GM21529 (cell line): ENCODE measurements around the gene USP31.

Experiments used
- ATAC-seq: cut with Tn5 transposase; IDR thresholded peaks from one replicate; pipeline ENCODE4 v1.9.1; 2021; ENCODE audit not compliant: unreplicated experiment

Gene USP31

DNA sequence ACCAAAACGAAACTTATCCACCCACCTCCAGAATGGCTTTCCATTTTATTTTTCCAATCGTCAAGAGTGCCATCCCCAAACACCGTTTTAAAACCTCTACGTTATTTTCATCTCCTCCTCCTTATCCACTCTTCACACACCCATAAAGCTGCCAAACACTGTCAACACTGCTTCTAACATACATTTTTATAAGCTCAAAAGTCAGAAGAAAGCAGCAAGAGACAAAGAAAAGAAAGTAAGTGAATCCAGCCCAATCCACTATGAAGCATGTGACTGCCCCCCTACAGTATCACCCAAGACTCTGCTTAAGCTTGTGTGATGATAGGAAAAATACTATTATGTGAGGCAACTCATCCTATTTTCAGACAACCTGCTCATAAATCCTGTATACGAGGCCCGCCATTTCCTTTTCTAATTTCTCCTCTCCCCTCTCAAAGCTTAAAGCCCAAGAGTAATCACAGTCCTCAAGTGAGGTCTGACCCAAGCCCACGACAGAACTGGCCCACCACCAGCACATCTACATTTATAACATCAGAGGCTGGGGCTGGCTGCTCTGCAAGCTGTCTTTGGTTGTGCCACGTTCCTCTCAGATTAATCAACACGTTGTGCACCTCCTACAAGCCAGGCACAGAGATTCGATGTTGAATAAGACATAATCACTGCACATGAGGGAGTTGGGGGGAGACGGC is 16.3 kb downstream of the USP31 start:
- no peak for ATAC-seq

DNA sequence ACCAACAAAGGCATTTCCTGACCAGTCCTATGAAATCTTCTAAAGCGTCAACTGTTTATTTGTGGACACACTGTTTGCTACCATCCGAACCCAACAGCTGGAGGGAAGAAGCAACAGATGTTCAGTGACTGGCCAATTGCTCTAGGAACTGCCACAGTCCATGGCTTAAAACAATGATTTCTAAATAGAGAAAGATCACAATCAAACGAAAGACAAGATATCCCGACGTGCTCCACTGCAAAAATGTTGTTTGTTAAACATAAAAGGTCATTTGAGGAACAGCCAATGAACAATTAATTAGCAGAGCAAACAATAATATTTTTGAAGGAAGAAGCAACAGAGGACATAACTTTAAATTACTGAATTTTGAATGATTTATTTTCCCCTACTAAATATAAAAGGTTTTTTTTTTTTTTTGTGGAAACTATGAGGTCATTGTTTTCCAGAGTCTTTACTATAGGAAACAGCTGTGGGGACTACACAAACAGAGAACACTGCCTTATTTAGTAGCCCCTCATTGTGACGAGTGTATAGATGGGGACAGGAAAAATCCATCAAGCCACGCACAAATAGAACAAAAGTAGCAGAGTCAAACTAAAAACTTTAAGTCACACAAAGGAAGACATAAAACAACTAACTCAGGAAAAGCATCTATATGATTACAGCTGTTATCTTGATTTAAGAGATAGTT is 17.2 kb downstream of the USP31 start:
- ATAC-seq = no peak

DNA sequence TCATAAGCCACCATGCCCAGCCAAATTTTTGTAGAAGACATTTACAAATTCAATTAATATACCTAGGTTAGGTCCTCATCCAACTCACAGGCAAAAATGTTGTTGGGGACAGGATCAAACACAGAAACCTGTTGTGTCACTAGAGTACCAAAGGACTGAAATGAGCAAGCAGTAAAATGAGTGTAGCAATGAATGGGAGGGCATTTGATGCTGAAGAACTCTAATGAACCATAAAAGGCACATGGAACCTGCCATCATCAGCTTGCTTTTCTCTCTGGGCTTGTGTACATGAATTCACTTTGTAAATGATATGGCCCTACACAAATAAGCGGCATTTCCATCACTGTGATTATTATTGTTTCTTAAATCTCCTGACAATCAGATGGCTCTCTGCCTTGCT is 17.8 kb downstream of the USP31 start:
- no peak for ATAC-seq

DNA sequence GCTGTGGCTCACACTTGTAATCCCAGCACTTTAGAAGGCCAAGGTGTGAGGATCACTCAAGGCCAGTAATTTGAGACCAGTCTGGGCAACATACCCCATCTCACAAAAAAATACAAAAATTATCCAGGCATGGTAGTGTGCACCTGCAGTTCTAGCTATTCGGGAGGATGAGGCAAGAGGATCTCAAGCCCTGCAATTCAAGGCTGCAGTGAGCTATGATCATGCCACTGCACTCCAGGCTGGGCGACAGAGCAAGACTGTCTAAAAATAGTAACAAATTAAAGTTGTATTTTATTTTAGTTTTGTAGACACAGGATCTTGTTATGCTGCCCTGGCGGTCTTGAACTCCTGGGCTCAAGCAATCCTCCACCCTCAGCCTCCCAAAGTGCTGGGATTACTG is 18.2 kb downstream of the USP31 start:
- no peak for ATAC-seq

DNA sequence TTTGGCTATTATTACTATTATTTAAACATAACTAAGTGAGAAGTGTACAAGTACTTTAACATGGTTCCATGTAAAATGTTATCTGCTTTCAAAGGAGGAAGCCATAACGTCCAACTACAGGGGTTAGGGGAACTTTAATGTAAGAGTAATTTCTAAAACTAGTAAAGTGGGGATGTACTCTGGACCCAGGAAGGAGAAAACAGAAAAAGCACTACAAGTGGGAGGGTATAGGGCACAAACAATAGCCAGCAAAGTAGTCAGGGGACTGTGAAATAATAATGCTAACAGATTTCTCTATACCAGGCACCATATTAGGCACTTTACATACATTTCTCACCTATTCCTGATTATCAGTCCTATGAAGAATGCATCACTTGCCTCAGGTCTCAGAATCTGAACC is 19.6 kb downstream of the USP31 start:
- ATAC-seq = no peak

DNA sequence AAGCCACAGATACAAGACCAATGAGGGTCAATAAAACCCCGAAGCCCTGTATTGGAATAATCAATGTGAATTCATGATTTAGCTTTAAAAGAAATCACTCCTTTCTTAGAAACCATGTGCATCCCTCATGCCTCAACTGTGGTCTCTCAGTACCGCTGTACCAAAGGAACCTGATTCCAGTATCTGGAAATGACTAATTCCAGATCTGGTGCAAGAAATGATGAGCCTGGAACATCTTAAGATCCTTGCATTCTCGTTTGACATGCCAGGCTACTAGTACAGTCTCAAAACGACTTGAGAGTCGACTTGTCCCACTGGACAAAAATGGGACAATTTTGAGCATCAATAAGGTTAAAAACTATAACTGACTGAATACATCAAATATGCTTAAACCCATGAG is 21.2 kb downstream of the USP31 start:
- ATAC-seq = no peak

DNA sequence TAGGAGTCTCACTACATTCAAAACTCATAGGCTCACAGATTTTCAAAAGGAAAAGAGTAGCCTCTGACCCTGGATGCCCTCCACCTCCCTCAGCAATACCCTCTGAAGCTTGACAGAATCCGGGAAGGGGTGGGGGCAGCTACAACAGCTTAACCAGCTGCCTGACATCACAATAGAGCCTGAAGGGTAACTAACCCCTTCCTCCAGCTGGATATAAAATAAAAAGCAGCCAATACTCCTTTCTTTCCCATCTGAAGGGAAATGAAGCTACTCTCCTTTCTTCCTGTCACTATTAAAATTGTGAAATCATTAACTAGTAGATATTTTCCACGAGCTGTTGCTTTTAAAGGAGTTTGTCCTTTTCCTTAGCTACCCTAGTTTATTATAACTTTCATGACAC is 24.0 kb downstream of the USP31 start:
- no peak for ATAC-seq

DNA sequence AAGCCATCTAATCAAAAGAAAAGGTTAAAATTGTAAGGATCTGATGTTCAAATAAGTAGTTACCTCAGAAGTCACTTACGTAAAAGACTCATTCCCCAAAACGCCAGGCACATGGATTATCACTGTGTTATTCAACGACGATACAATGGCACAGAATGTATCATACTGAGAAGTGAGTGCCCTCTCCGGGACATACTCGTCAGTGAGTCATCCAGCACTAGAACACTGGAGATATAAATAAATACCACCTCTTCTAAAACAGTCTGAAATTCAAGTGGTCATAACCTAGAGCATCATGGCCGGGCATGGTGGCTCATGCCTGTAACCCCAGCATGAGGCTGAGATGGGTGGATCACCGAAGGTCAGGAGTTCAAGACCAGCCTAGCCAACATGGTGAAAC is 24.9 kb downstream of the USP31 start:
- no peak for ATAC-seq

DNA sequence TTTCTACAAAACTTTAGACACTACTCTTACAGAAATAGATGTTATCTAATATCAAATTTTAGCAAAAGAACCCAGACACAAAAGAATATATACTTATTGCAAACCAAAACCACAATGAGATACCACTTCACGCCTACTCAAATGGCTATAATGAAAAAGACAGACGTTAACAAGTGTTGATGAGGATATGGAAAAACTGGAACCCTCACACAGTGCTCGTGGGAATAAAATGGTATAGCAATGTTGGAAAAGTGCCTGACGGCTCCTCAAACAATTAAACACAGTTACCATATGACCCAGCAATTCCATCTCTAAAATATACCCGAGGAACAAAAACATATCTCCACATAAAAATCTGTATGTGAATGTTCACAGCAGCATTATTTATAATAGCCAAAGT is 27.1 kb downstream of the USP31 start:
- no peak for ATAC-seq

DNA sequence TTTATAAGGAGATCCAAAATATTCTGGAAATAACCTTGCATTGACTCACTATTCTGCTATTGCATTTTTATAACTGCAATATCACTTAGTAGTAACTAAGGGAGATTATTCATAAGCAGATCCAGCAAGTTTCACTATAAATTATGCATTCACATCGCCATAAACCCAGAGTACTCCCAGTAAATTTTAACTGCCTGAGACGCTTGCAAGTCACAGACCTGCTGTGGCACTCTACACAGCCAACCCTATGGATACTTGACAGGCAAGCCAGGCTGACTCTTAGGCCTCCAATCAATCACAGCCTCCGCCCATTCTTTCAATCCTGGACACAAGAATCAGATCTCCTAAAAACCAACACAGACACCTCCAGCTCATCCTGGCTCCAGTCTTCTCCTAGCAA is 28.2 kb downstream of the USP31 start:
- no peak for ATAC-seq

DNA sequence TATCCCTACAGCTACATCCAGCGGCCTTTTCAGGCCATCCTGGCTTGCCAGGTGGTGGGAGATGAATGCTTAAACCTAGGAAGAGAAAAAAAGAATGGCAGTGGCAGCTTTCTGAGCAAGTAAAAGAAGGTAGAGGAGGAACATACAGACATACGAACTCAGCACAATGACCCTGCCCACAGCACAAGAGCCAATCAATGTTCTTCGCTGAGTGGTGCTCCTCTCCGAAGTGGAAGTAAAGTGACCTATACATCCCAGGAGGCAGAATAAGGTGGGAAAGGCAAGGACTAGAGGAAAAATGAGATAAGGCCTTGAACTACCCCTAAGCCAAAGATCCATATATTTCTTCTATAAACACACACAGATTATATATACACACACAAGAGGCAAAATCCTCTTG is 28.7 kb downstream of the USP31 start:
- no peak for ATAC-seq

DNA sequence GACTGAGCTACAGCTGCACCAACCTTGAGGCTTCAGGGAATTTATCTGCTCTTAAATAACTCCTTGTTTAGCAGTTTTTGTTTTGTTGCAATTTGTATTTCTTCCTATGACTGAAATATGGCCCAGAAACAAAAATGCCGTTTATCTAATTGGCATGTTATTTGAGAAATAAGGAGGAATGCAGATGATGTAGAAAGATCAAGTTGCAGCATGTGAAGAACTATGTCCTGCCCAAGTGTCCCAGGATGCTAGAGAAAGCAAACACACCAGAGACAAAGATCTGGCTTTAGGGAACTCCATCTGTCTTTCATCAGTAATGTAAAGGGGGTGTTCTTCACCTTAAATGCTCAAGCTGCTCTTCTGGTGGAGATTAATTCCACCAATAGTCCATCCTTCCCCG is 29.7 kb downstream of the USP31 start:
- ATAC-seq = no peak

DNA sequence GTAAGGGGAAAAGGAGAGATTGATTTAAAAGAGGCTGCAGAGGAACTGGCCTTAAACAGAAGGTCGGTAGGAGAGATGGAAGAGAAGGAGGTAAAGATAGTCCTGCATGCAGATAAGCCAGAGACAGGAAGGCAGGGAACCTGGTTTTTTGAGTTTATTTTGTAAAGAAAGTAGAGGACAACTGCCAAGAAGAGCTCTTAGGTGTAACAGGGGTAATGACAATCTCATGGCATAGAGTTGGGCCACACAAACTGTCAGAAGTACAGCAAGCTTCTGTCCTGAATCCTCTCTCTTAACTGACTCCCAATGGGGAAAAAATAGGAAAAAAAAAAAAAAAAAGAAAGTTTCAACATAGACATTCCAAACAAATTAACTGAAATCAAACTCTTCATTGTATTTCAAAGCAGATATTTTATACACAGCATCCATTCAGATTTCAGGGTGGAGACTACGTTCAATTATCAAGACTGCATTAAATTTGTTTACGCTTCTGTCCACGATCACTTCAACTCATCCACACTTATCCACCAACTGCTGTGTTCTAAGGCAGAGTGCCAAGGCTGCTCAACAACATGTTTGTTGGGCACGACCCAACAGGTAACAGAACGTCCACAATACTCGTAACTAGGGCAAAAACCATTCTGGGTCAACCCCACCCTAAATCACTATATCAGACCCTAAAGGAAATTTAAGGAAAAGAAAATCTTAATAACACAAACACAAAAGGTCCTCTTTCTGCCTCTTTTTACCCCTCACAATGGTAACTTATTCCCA is 34.9 kb downstream of the USP31 start:
- no peak for ATAC-seq

DNA sequence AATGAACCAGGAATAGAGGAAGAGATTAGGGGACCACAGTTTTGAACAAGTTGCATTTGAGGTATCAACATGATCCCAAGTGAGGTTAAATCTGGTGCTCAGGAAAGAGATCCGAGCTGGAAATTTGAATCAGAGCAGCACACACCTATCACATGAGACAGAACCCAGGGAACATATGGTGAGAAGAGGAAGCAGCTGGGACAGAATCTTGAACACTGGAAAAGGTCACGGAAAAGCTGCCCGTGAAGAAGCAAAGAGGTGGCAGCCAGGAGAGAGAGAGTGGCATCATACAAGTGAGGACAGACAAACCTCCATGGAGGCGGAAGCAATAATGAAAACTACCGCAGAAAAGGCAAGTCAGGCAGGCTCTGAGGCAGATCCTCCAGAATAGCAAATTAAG is 36.1 kb downstream of the USP31 start:
- no peak for ATAC-seq

DNA sequence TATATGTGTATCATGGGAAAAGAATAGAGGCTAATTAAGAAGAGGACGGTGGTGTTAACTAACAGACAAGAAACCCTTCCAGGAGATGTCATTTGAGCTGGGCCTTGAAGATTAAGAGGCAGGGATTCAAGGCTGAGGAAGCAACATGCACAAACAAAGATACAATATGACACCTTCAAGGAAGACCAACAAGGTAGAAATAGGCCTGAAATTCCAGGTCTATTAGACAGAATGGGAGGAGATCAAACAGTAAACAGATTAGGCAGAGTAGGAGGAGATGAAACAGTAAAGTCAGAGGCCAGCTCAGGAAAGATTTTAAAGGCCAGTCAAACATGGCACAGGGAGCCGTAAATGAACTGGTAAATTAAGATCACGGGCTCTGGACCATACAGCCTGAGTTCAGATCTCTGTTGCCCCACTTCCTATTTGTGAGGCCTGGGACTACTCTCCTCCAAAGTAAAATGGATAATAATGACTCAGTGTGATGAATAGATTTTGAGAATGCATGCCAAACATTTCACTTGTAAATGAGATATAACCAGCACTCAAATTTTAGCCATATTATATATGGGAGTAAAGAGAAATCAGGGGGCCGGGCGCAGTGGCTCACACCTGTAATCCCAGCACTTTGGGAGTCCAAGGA is 38.9 kb downstream of the USP31 start:
- ATAC-seq = no peak

DNA sequence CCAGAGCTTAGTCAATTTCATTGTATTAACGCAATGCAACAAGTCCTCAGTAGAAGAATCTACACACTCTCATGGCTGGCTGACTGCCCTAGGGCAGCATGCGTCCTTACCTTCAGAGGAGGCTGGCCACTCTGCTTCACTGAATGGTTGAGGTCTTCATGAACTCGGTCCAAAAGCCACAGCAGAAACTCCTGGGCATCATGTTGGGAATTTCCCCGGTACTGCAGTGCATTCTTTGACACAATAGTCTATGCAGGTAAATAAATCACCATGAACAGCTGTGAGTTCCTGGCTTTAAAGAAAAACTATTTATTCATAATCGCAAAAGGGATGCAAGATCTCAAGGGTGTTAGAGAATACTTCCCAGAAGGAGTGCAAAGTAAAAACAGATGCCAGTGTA is 41.3 kb downstream of the USP31 start:
- no peak for ATAC-seq

DNA sequence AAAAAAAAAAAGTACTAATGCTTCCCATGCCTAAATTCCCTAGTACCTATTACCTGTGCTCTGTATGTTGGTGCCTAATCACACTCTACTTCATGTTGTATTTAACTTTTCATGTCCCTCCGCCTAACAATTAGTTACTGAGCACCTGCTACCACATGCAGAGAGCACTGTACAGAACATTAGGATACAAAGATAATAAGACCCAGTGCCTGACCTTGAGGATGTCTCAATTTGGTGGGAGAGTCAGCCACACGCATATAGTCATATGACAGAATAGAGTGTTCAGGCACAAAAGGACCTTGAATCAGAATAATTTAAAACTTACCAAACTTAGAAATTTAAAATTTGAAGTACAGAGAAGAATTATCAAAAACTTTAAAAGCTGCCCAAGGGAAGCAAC is 42.1 kb downstream of the USP31 start:
- no peak for ATAC-seq

DNA sequence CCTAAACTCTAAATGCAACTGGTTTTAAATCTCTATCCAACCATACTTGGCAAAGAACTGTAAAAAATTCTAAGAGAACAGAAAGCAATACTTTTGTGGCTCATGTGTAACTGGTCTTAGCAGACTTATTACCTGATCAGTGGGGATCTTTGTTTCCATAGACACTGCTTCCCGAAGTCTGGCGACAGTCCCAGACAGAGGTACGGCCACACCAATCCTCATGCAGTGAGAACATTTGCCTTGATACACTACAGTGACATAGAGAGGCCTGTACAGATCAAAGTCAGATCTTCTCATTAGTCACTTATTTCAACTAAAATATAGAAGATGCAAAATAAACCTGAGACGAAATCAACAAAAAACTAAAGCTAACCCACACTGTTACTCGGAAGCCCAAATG is 43.9 kb downstream of the USP31 start:
- ATAC-seq = no peak

DNA sequence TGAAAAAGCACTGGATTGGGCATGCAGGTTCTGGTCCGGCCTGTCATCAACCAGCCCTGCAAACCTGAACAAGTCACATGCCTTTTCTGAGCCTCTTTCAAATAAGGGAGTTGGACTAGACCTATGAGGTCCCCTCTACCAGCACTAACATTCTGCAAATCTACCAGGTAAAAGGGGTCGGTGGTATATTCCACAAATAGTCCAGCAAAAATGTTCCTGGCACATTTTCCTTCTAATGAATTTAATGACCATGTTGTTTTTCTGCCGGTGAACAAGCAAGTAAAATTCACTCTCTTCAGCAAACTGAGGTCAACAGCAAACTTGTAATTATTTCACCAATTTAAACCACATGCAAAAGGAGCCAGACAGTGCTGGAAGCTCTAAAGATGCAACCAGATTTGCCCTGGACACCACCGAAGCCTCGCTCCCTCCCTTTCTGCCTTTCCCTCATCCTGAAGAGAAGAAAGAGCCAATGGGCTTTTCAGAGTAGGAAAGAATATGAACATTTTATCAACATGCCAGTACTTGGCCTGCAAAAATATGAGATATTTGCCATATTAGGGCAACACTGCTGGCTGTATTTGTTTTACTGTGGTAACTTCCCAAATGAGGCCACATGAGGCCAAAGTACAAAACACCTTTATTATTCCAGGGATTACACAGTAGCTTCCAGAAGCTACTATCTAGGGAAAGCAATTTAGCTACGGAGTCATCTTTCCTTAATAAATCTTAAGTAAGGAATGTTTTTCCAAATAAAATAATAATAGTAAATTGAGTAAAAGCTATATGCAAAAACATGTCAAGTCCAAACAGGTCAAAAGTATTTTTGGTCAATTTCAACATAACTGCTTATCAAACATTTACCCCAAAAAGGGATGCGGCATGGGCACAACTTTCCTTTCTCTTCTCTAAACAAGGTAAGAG is 45.0 kb downstream of the USP31 start:
- no peak for ATAC-seq

DNA sequence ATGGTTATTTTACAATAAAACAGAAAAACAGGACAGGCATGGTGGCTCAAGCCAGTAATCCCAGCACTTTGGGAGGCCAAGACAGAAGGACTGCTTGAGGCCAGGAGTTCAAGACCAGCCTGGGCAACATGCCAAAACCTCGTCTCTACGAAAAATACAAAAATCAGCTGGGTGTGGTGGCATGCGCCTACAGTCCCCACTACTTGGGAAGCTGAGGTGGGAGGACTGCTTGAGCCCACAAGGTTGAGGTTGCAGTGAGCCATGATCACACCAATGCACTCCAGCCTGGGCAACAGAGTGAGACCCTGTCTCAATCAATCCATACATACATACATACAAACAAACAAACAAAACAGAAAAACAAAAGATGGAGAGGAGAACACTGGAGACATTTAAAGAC is 45.6 kb downstream of the USP31 start:
- ATAC-seq = no peak
